EL (cell line): ENCODE measurements around the gene KCNA10.
"Not testable (repeated sequence)": the region's sequence is repeated elsewhere in the genome, so short reads cannot be mapped to it uniquely, and the experiment has no call there.

ENCODE experiments used
- DNase-seq: peaks from one replicate; pipeline ENCODE4 v3.0.0-alpha.2; 2016

The KCNA10 gene

GRCh38 chr1:110533230-110533629, 14.3 kb upstream of the KCNA10 start:
- no peak for DNase-seq

- DNase-seq = no peak
These were observed 10.0 kb upstream of the KCNA10 start for GRCh38 chr1:110529011-110529410.

DNA sequence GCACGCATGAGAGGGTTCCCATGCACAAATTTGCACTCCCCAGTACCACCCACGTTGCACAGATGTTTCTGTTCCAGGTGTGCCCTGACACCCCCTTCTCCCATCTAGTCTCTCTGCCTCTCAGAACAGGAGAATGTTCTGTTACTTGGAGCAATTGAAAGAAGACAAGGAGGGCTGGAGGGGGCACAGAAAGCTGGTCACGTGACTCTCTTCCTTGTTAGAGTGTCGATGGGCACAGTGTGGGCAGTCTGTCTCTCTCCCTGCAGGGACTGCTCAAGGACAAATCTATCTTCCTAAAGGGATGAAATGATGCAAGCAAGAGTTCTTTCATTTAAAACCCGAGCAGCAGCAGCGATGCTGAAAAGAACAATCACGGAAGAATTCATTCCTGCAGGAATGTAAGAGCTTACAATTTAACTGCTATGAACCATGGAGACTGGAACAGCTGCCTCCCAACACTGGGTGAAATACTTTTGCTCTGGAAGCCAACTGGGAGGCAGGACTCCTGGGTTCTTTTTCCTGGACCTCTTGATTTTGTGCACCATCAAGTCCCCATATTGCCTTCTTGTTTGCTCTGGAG, 7.3 kb upstream of the KCNA10 start:
- no peak for DNase-seq

DNA sequence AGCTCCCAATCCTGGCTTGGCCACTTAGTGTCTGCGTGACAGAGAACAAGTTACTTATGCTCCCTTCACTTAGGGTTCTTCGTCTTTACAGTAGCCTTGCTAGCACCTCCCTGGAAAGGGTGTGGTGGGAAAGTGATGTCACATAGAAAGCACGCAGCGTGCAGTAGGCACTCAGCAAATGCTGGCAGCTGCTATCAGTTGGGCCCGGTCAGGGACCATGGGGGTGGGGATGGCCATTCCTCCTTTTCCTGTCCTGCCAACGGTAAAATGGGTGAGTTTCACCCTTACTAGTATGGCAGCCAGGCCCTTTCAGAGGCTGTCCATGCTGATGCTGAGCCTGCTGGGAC, 6.2 kb upstream of the KCNA10 start:
- peak; percentile 37 for DNase-seq

- DNase-seq = peak; percentile 38
These were observed 5.6 kb upstream of the KCNA10 start for GRCh38 chr1:110524311-110525248.

- DNase-seq = no peak
These were observed 4.0 kb upstream of the KCNA10 start for GRCh38 chr1:110523011-110523410.

GRCh38 chr1:110522560-110522959, 3.6 kb upstream of the KCNA10 start:
- DNase-seq = no peak

- DNase-seq = no peak
These were observed 1.9 kb upstream of the KCNA10 start for GRCh38 chr1:110520827-110521226.

- DNase-seq = no peak
These were observed 3.1 kb downstream of the KCNA10 start for GRCh38 chr1:110515891-110516290.

DNA sequence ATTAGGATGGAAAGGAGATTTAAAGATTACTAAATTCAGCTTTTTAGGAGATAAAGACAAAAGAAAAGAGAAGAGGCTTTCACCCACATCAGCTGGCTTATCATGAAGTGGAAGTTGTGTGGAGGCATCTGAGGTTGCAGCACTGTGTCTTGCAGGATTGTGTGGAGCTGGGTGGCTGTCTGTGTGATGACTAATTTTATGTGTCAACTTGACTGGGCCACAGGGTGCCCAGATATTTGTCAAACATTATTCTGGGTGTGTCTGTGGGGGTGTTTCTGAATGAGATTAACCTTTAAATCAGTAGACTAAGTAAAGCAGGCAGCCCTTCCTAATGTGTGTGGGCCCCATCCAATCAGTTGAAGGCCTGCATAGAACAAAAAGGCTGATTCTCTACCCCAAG, 3.9 kb downstream of the KCNA10 start:
- DNase-seq = no peak

DNA sequence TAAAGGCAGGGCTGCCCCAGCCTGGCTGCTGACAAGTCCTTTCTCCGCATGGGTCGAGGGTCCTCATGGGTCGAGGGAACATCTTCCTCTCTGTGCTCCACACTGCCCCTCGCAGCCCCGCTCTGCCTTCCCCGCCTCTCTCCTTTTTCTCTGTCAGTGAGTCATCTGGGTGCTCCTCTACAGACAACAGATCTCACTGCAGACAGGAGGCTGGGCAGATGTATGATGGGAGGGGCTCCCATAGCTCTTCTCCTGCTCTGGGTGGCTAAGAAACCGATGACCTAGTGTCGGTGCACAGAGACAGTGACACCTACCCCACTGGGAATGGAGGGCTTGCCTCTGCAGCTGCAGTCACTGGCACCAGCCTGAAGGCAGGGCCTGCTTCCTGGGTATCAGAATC, 5.5 kb downstream of the KCNA10 start:
- DNase-seq = peak; percentile 24

GRCh38 chr1:110511436-110511835, 7.5 kb downstream of the KCNA10 start:
- DNase-seq = no peak

GRCh38 chr1:110510921-110511320, 8.1 kb downstream of the KCNA10 start:
- DNase-seq = not testable (repeated sequence)

DNA sequence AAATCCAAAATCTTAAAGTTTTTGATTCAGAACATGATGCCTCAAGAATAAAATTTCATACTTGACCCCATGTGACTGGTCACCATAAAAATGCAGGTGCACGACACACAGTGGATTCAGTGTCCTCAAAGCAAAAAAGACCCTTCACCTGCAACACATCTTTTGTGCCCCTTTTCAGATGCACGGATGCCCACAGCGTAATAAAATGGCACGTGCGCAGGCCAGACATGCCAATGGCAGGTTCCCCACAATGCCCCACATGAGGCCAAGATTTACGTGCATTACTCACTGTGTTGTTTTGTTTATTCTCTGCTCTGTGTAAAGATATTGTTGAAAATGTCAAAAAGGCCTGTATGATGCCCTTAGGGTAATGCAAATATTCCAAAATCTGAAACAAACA, 9.3 kb downstream of the KCNA10 start:
- no peak for DNase-seq

GRCh38 chr1:110508028-110508940, 10.7 kb downstream of the KCNA10 start:
- peak; percentile 30 for DNase-seq

DNA sequence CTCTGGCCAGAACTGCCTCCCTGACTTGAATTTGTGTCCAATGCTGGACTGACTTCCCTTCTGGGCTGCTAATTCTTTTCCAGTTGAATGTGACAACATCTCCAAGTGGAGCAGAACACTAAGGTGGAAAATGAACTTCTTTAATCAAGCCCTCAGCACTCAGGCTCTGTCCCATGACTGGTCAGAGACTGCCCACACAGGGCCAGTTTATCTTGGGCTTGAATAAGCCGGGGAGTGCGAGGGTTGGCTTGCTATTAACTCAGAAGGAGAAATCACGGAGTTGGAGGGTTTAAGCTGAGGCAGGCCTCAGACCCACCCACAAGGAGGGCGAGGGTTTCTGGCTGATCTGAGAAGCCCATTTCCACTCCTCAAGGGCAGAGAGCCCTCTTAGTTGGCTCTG, 12.4 kb downstream of the KCNA10 start:
- DNase-seq = no peak

- no peak for DNase-seq
These were observed 13.4 kb downstream of the KCNA10 start for GRCh38 chr1:110505596-110505995.

DNA sequence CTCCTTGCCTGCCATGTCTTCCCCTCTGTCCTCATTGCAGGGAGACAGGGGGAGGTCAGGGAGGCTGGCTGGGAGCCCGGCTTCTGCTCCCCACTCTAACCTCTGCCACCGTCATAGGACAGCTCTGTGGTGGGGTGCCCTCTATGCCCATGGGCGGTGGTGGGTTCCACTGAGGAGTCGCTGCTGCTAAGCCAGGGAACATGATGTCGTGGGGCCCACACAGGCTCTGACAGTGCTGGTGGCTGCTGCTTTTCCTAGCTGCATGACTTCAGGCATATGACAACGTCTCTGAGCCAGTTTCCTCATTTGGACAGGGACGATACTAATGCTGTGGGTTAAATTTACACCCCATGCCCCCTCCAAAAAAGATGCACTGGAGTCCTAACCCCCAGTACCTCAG, 14.7 kb downstream of the KCNA10 start:
- no peak for DNase-seq

- no peak for DNase-seq
These were observed 15.5 kb downstream of the KCNA10 start for GRCh38 chr1:110503471-110503870.

DNA sequence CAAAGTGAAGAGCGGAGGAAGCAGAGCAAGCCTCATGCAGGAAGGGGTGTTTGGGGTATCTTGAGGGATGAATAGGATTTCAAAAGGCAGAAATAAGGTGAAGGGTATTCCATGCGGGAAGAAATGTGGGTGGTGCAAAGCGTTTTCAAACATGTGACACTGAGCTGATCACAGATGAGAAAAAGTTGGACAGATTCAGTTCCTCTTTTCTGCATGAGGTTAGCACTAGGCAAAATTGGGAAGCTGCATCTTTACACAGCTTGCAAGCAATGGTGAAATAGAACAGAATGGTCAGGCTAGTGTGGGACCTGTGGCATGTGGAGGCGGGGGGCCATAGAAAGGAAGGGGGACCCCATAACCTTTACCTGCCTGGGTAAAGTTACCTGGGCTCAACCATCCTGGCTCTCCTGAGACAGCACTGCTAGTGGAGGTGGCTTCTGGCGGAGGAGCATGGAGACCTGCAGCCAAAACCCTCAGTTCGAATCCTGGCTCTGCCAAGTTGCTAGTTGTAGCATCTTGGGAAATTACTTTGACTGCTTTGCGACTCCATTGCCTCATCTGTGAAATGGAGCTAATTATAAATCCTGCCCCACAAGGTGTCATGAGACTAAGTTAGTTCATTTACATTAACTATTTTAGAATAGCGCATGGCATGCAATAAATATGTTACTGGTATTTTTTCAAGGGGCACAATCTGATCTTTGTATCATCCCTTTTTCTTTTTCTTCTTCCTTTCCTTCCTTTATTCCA, 16.4 kb downstream of the KCNA10 start:
- no peak for DNase-seq

DNA sequence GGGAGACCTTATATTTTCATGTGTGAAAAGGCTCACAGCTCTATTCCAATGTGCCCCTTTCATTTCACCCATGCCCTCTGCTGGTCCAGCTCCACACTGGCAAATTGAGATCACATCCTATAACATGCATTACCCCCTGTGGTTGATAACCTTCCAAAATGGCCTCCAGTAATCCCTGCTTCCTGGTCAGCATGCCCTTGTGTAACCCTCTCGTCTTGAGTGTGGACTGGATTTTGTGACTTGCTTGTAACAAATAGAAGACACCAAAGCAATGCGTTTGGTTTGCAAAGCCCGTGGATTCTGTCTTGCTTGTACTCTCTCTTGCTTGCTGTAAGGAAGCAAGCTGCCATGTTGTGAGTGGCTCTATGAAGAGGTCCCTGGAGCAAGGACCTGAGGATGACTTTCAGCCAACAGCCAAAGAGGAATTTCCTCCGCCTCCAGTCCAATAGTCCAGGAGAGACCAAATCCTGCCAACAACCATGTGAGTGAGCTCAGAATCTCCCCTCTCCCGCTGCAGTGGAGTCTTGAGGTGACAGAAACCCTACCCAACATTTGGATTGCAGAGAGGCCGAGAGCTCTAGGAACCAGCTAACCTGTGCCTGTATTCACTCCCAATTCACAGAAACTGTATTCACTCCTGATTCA, 17.4 kb downstream of the KCNA10 start:
- no peak for DNase-seq

GRCh38 chr1:110498270-110498669, 20.7 kb downstream of the KCNA10 start:
- DNase-seq = no peak
